ENCODE results near the gene INPP5F.
"Not testable (repeated sequence)": the region's sequence is repeated elsewhere in the genome, so short reads cannot be mapped to it uniquely, and the experiment has no call there.

INPP5F gene

DNA sequence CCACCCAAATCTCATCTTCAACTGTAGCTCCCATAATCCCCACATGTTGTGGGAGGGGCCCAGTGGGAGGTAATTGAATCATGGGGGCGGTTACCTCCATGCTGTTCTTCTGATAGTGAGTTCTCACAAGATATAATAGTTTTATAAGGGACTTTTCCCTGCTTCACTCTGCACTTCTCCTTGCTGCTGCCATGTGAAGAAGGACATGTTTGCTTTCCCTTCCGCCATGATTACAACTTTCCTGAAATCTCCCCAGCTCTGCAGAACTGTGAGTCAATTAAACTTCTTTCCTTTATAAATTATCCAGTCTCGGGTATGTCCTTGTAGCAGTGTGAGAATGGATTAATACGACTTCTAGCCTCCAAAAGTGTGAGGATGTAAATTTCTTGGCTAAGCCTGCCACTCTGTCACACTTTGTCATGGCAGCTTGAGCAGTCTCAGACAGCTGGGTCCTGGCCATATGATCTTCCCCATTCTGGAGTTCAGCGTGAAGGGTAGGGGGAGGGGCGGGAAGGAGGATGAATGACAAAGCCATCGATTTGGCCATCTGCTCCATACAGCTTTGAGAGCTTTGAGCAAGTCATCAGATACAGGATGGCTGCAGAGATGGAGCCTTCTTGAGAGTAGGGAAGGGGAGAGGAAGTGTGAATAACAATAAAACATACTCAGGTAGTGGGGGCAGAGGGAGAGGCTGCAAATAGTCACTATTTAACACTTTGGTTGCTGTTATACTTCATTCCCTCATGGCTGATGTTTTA, 19.1 kb upstream of the INPP5F start:
- DNase-seq = peak; percentile 50

- DNase-seq = not testable (repeated sequence)
These were observed 18.5 kb upstream of the INPP5F start for GRCh38 chr10:119707331-119707730.

DNA sequence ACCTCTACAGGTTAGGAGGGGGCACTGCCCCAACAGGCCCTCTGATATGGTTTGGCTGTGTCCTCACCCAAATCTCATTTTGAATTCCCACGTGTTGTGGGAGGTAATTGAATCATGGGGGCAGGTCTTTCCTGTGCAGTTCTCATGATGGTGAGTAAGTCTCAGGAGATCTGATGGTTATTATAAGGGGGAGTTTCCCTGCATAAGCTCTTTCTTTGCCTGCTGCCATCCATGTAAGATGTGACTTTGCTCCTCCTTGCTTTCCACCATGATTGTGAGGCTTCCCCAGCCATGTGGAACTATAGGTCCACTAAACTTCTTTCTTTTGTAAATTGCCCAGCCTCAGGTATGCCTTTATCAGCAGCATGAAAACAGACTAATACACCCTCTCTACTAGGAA, 14.9 kb upstream of the INPP5F start:
- DNase-seq = not testable (repeated sequence)

DNA sequence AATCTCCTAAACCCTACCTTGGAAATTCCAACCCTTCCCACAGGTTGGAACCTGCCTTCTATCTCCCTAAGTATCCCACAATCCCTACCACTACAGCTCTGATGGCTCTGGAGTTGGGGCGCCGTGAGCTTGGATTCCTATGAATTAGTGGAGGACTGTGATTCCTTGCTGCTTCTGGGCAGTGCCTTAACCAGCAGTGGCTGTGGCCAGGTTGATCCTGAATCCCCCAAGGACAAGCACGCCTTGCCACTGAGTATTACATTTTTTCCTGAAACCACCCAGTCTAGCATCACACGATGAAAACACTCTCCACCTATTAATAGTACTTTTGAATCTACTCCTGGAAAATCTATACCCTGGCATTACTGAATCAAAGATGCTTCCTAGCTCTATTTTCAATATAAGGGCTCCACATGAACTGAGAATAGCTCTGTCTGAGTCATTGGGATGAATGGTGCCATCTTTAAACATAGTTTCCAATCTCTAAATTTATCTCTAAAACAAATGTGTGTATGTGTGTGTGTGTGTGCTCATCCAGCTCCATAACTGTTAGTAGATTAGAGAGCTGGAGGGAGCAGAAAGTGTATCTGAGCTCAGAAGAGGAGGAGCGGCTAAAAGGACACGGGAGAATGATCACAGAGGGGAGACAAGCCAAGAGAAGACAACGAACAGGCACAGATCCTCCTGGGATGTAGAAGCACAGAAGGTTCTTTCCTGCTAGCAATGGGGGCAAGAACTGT, 11.9 kb upstream of the INPP5F start:
- no peak for DNase-seq

- no peak for DNase-seq
These were observed 11.4 kb upstream of the INPP5F start for GRCh38 chr10:119714484-119714816.

- DNase-seq = no peak
These were observed 10.0 kb upstream of the INPP5F start for GRCh38 chr10:119715628-119716505.

GRCh38 chr10:119723161-119723560, 2.7 kb upstream of the INPP5F start:
- no peak for DNase-seq

DNA sequence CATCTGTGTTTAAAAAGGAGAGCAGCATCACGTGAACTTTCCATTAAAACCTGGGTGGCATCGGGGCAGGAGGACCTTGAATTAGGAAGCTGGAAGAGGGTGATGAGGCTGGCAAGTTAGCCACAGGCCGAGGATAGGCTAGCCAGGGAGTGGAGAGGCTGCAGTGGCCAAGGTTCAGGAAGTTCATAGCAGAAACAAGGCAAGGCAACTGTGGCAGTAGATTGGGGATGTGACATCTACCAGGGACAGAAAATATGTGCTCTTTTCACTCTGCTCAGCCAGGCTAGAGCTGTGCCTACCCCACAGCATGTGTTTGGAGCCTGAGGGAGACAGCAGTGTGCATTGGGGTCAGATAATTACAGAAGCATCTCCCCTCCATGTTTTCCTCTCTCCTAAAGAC, 2.2 kb upstream of the INPP5F start:
- no peak for DNase-seq

DNA sequence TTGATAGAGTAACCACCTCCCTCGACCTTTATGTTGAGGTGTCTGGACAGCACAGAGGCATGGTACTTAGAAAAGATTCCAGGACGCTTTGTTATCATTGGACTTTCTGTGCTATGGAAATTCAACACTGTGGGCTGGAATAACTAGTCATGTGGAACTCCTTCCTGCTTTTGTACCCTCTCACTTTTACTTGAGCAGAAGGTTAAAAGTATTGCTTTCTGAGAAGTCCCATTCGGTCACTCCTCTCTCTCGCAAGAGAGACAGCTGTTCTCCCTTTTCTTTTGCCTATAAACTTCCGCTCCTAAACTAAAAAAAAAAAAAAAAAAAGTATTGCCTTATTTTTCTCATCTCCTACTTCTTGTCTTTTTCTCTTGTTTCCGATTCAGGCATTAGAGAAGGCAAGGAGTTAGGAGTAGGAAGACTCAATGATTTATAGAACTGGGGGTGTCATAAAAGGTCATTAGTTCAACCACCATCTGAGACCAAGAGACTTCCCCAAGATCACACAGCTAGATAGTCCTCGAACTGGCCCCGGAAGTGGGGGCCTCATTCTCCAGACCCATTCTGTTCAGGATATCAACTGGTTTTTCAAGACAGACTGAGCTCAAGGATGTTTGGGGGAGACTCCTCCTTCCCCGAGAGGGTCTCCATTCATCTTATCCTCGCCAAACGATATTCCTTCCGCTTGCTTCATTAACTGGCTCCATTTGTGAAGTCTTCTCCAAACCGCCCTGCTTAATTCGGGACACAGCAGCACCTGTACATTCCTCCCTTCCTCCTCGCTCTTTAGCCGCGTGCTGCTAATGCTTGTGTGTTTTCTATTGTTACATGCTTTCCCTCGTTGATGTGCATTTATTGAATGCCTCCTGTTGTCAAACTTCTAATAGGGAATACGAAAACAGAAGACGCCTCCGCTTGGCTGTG, 995 bp upstream of the INPP5F start:
- peak; percentile 78 for DNase-seq

DNA sequence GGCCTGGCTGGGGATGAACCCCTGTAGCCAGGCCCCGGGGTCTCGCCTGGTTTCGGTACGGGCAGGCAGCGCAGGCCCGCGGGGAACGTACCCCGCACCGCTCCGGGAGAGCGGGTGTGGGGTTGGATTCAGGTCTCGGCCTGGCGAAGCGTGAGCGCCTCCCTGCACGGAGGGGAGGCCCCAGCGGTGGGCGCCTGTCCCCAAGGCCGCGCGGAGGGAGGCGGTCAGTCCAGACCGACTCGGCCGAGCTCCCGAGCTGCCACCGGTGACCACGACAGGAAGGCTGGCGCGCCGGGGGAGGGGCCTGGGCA, 378 bp upstream of the INPP5F start:
- no peak for DNase-seq

GRCh38 chr10:119726676-119727261, 919 bp downstream of the INPP5F start:
- DNase-seq = no peak

DNA sequence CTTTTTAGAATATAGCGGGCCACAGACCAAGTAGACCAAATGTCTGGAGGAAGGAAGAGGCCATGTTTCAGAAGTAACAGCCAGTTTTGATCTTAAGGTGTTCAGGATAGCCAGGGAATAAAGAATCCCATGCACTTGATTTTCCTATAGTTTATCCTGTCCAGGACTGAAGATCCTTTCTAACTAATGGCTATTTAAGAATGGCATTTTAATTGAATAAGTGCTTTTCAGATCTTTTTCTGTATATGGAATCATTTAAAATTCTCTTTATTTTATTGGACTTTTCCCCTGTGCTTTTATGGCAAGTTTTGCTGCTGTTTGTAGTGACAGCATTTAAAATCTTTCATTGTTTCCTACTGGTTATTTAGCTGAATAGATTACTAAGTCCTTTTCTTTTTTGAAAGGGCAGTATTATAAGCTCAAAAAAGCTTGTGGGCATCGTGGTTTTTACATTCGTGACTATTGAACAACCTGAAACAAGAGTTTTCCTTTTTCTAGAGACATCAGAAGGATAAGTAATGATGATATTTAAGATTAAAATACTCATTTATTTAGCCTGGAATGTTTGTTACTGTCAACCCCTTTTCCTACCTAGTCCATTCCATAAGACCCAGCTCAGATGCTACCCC, 2.4 kb downstream of the INPP5F start:
- no peak for DNase-seq

DNA sequence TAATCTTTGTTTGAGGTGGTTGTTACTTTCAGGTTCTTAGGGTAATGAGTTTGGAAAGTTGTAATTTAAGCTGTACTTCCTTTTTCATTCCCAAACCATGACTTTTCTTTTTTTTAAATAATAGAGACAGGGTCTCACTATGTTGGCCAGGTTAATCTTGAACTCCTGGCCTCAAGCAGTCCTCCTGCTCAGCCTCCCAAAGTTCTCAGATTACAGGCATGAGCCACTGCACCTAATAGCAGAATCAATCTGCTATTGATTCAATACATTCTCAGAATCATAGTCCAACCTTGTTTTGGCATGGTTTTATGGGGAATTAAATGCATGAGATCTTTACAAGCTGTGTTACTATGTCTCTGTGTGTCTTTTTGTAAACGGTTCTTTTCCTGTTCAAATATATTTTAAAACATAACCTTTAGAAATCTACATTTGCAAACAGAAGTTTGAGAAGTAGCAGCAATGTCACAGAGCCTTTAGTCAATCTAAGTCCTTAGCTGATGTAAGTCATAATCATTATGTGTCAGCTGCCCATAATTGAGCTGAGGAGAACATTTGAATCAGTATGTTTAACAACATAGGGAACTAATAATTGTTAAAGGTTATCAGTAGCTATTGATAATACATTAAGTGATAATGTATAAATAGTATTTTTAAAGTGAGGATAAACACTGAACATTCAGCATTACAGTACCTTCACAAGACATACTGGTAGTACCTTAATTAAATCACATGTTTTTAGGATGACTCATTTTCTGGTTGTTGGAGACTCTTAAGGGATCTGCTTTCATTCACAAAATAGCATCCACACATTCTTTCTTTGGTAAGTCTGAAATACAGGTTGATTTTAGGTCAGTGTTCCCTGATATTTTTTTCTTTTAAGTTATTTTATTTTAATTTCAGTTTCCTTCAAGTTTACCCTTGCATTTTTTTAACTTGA, 8.8 kb downstream of the INPP5F start:
- DNase-seq = peak; percentile 38

DNA sequence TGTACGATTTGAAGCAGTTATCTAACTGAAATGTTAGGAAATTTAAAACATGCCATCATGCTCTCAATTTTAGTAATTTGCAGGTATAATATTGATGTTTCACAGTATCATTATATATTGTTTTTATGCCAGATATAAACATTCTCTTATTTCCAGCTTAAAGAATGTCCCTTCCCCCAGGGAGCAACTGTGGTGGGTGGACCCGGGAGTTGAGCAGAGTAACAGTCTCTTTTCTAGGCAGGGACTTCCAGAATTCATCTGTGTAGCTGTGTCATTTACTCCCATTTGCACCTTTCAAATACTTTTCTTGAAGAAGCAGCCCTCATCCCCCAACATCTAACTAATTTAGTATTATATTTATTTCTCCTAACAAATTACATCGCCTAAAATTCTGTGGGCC, 9.6 kb downstream of the INPP5F start:
- no peak for DNase-seq

- DNase-seq = no peak
These were observed 10.4 kb downstream of the INPP5F start for GRCh38 chr10:119736220-119736619.

DNA sequence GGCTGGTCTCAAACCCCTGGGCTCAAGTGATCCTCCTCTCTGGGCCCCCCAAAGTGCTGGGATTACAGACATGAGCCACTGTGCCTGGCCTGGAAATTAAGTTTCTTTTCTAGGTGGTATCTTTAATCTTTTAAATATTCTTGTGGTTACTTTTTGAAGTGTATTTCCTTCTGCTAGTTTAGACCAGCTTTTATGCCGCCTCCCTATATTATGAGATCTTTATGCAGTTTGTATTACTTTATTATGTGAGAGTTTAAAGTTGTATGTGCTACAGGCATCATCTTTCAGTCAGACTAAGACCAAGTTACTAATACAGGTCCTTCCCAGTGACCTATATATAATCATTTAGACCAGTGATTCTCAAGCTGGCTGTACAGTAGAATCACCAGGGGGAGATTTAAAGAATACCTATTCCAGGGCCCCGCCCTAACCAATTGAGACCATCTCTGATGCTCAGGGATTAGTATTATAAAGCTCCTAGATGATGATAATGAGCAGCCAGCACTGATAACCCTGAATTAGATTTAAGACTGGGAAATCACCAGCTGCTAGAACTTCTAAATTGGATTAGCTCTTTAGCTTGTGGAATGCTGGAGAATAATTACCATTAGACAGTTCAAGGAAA, 11.3 kb downstream of the INPP5F start:
- DNase-seq = no peak

DNA sequence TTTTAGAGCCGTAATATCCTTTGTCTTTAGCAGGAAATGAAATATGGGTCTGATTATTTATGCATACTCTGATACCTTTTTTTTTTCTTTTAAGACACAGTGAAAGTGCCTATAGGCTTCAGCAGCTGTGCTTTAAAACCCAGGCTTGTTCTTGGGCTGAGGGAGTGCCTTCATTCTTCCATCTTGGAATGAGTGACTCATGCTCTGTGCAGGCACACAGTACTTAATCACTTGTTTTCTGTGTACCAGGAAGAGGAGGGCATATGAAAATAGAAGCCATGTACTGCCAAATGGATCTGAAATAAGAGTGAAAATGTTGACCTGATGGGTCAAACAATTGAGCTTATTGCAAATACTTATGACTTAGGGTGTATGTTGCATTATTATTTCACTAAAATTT, 12.0 kb downstream of the INPP5F start:
- DNase-seq = peak; percentile 71

DNA sequence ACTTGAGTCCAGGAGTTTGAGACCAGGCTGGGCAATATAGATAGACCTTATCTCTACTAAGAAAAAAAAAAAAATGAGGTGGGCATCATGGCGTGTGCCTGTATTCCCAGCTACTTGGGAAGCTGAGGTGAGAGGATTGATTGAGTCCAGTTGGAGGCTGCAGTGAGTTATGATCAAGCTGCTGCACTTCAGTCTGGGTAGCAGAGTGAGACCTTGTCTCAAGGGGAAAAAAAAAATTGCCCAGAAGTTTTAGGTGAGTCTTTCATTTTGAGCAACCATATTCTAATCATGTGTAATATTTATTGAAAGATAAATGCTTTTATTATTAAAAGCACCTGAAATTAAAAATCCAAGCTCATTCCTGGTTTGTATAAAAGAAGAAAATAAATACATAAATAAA, 13.1 kb downstream of the INPP5F start:
- DNase-seq = no peak

DNA sequence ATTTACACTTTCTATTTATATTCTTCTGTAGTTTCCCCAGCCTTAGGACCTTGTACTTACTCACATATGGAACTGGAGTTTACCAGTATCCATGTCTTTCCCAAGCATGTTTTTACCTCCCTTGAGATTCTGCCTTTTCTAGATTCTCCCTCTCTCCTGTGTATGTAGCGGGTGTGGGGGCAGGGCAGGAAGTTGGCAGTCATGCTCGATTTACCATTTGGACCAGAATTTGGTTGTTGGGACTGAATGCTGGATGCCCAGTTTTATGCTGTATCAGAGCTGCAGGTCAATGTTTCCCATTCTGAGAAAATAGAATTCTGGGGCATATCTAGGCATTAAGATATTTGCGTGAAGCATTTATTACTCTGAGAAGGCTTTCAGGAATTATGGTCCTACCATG, 14.2 kb downstream of the INPP5F start:
- no peak for DNase-seq
